Neural cell (in vitro differentiated cells): ENCODE data around the gene PSMD11.

Experiments
- EZH2 ChIP-seq: fragments of 200-600, 300-800 bp; shearing (Covaris generic), sonication (generic); IDR thresholded peaks from 2 replicates; pipeline ENCODE4 v1.6.1; 2014; ENCODE audit warnings: antibody characterized with exemption, low read length, borderline replicate concordance, mild to moderate bottlenecking; ENCODE audit not compliant: insufficient read depth, poor library complexity, severe bottlenecking
- MXI1 ChIP-seq: fragments of 450-650 bp; conservative IDR thresholded peaks from 2 replicates; pipeline ENCODE4 v1.6.1; 2014; ENCODE audit warnings: antibody characterized with exemption, mild to moderate bottlenecking; ENCODE audit not compliant: poor library complexity, severe bottlenecking
- POLR2AphosphoS5 ChIP-seq: IDR thresholded peaks from 2 replicates; pipeline ENCODE4 v1.6.1; 2012
- RAD21 ChIP-seq: fragments of 450-650 bp; conservative IDR thresholded peaks from 2 replicates; pipeline ENCODE4 v1.6.1; 2014; ENCODE audit warnings: antibody characterized with exemption, mild to moderate bottlenecking, moderate library complexity
- SMC3 ChIP-seq: fragments of 450-650 bp; conservative IDR thresholded peaks from 2 replicates; pipeline ENCODE4 v1.6.1; 2014; ENCODE audit warnings: antibody characterized with exemption, mild to moderate bottlenecking, moderate library complexity; ENCODE audit not compliant: poor library complexity
- TF ChIP-seq, protein P1 (sequence below): fragments of 450-650 bp; IDR thresholded peaks from 2 replicates; pipeline ENCODE4 v1.5.1; 2014; ENCODE audit warnings: antibody characterized with exemption, mild to moderate bottlenecking, moderate library complexity; ENCODE audit not compliant: poor library complexity, severe bottlenecking
- TF ChIP-seq, protein P2 (sequence below): IDR thresholded peaks from 2 replicates; pipeline ENCODE4 v1.6.1; 2012; ENCODE audit warnings: borderline replicate concordance

DNA sequence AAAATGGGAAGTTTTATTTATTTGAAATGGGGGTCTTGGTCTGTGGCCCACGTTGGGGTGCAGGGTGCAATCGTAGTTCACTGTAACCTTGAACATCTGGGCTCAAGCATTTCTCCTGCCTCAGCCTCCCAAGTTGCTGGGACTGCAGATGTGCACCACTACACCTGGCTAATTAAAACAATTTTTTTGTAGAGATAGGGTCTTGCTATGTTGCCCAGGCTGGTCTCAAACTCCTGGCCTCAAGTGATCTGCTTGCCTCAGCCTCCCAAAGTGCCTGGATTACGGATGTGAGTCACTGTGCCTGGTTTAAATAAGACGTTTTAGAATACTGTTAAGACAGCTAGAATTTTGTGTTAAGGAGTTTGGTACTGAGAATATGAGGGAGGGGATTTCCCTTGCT lies 15.7 kb downstream of the PSMD11 start:
- TF ChIP-seq, protein P1, sequence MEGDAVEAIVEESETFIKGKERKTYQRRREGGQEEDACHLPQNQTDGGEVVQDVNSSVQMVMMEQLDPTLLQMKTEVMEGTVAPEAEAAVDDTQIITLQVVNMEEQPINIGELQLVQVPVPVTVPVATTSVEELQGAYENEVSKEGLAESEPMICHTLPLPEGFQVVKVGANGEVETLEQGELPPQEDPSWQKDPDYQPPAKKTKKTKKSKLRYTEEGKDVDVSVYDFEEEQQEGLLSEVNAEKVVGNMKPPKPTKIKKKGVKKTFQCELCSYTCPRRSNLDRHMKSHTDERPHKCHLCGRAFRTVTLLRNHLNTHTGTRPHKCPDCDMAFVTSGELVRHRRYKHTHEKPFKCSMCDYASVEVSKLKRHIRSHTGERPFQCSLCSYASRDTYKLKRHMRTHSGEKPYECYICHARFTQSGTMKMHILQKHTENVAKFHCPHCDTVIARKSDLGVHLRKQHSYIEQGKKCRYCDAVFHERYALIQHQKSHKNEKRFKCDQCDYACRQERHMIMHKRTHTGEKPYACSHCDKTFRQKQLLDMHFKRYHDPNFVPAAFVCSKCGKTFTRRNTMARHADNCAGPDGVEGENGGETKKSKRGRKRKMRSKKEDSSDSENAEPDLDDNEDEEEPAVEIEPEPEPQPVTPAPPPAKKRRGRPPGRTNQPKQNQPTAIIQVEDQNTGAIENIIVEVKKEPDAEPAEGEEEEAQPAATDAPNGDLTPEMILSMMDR: no peak
- TF ChIP-seq EZH2 (no peak), POLR2AphosphoS5 (no peak), MXI1 (no peak), SMC3 (no peak), RAD21 (no peak)
- TF ChIP-seq, protein P2, sequence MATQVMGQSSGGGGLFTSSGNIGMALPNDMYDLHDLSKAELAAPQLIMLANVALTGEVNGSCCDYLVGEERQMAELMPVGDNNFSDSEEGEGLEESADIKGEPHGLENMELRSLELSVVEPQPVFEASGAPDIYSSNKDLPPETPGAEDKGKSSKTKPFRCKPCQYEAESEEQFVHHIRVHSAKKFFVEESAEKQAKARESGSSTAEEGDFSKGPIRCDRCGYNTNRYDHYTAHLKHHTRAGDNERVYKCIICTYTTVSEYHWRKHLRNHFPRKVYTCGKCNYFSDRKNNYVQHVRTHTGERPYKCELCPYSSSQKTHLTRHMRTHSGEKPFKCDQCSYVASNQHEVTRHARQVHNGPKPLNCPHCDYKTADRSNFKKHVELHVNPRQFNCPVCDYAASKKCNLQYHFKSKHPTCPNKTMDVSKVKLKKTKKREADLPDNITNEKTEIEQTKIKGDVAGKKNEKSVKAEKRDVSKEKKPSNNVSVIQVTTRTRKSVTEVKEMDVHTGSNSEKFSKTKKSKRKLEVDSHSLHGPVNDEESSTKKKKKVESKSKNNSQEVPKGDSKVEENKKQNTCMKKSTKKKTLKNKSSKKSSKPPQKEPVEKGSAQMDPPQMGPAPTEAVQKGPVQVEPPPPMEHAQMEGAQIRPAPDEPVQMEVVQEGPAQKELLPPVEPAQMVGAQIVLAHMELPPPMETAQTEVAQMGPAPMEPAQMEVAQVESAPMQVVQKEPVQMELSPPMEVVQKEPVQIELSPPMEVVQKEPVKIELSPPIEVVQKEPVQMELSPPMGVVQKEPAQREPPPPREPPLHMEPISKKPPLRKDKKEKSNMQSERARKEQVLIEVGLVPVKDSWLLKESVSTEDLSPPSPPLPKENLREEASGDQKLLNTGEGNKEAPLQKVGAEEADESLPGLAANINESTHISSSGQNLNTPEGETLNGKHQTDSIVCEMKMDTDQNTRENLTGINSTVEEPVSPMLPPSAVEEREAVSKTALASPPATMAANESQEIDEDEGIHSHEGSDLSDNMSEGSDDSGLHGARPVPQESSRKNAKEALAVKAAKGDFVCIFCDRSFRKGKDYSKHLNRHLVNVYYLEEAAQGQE: no peak
